ENCODE measurements around the gene PDIA6.
A peak's percentile ranks its signal among the peaks of the same experiment; 100 is the strongest.

Gene PDIA6, protein sequence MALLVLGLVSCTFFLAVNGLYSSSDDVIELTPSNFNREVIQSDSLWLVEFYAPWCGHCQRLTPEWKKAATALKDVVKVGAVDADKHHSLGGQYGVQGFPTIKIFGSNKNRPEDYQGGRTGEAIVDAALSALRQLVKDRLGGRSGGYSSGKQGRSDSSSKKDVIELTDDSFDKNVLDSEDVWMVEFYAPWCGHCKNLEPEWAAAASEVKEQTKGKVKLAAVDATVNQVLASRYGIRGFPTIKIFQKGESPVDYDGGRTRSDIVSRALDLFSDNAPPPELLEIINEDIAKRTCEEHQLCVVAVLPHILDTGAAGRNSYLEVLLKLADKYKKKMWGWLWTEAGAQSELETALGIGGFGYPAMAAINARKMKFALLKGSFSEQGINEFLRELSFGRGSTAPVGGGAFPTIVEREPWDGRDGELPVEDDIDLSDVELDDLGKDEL

DNA sequence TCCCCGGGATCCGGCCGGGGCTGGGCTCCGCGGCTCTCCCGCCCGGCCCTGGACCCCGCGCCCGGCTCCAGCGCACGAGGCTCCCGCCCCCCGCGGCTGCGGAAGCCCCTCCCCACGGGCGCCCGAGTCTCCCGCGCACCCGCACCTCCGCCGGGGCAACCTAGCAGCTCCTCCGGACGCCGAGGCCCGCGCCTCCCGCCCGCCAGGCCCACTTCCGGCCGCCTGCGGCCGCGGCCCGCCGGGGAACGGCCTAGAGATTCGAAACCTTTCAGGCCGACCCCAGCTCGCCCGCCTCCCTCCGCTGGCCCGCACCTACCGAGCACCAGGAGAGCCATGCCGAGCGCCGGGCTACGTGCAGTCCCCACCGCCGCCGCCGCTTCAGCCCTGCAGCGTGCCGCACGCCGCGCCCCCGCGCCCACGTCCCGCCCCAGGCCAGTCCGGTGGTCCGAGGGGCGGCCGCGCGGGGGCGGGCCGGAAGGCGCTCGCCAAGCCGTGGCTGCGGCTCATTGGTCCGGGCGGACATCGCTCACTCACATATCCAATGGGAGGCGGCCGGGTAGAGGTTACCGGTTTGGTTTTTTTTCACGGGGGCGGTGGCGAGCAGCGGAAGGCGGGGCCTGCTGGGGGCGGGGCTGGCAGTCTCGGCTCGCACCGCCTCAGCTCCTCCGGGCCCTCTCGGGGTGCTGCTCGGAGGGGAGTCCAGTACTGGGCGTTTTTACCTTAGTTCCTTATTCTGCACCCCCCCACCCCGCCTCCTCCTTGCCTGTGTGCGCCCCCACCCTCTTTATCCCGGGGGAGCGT is at the start of gene PDIA6:
TSS of gene PDIA6 (minus strand) at position 424 of the 801 bp plus-strand sequence. CDS start at position 335, 89 bp downstream.
- Histone ChIP-seq H3K27ac (ENCODE audit: low read depth, low read length) (peak within 1 kb of the TSS; percentile 69), H3K9me3 (ENCODE audit: insufficient read depth, low read length) (no peaks in the 10 kb centered on the region), H3K36me3 (ENCODE audit: low read length) (peaks cover 18% of the 10 kb centered on the region), H3K9me2 (replicated peaks; ENCODE audit: insufficient read depth, low read length) (no peaks in the 10 kb centered on the region), H3K9ac (ENCODE audit: low read length) (peak within 1 kb of the TSS; percentile 97), H3K4me2 (ENCODE audit: low read depth, low read length, poor library complexity, severe bottlenecking) (peak within 1 kb of the TSS; percentile 85), H3F3A (ENCODE audit: insufficient read depth) (peaks cover 16% of the 10 kb centered on the region), H2AFZ (ENCODE audit: low read depth, low read length, severe bottlenecking) (peak within 1 kb of the TSS; percentile 94), H3K79me2 (ENCODE audit: insufficient read depth, low read length) (peaks cover 49% of the 10 kb centered on the region), H3K4me3 (ENCODE audit: insufficient read depth, low read length, poor library complexity, severe bottlenecking) (peak within 1 kb of the TSS; percentile 65), H3K27me3 (ENCODE audit: low read length) (no peaks in the 10 kb centered on the region), H4K20me1 (ENCODE audit: low read depth, low read length) (peaks cover 23% of the 10 kb centered on the region)
- TF ChIP-seq EZH2phosphoT487 (conservative IDR thresholded peaks at IDR 0.05; ENCODE audit: low read length), result no peak
- TF ChIP-seq, protein P1, sequence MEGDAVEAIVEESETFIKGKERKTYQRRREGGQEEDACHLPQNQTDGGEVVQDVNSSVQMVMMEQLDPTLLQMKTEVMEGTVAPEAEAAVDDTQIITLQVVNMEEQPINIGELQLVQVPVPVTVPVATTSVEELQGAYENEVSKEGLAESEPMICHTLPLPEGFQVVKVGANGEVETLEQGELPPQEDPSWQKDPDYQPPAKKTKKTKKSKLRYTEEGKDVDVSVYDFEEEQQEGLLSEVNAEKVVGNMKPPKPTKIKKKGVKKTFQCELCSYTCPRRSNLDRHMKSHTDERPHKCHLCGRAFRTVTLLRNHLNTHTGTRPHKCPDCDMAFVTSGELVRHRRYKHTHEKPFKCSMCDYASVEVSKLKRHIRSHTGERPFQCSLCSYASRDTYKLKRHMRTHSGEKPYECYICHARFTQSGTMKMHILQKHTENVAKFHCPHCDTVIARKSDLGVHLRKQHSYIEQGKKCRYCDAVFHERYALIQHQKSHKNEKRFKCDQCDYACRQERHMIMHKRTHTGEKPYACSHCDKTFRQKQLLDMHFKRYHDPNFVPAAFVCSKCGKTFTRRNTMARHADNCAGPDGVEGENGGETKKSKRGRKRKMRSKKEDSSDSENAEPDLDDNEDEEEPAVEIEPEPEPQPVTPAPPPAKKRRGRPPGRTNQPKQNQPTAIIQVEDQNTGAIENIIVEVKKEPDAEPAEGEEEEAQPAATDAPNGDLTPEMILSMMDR (IDR thresholded peaks at IDR 0.05; ENCODE audit: insufficient read depth, low read length, poor library complexity, severe bottlenecking), result no peak

DNA sequence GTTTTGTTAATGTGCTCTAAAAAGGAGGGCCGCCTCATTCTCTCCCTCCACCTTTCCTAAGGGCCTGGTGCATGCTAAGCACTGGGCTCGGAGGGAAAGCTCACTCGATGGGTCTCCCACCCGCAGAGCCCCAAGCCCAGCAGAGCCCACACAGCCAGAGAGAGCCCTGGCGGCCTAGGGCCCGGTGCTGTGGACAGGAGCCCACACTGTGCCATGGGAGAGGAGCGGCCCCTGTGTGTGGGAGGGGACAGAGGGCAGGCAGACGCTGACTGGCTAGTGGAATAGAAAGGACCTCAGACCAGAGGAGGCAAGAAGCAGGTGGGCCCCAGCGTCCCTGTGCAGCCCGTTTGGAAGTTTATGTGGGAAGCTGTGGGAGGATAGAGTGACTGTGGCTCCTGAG is 49.7 kb upstream of the PDIA6 start:
- H3K9me2 ChIP-seq (replicated peaks; ENCODE audit: insufficient read depth, low read length), result no peaks in the 10 kb centered on the region
- H3K9me3 ChIP-seq (ENCODE audit: insufficient read depth, low read length), result no peaks in the 10 kb centered on the region
- H2AFZ ChIP-seq (ENCODE audit: low read depth, low read length, severe bottlenecking), result no peak overlapping the region
- H3K27ac ChIP-seq (ENCODE audit: low read depth, low read length), result no peak overlapping the region
- no peaks in the 10 kb centered on the region for H4K20me1 ChIP-seq (ENCODE audit: low read depth, low read length)
- no peak overlapping the region for H3K9ac ChIP-seq (ENCODE audit: low read length)
- H3K4me3 ChIP-seq (ENCODE audit: insufficient read depth, low read length, poor library complexity, severe bottlenecking), result no peak overlapping the region
- no peaks in the 10 kb centered on the region for H3K79me2 ChIP-seq (ENCODE audit: insufficient read depth, low read length)
- no peak overlapping the region for H3K4me2 ChIP-seq (ENCODE audit: low read depth, low read length, poor library complexity, severe bottlenecking)
- no peak for TF ChIP-seq EZH2phosphoT487 (conservative IDR thresholded peaks at IDR 0.05; ENCODE audit: low read length)
- TF ChIP-seq, protein P1 (IDR thresholded peaks at IDR 0.05; ENCODE audit: insufficient read depth, low read length, poor library complexity, severe bottlenecking), result no peak
- H3F3A ChIP-seq (ENCODE audit: insufficient read depth), result no peaks in the 10 kb centered on the region
- H3K36me3 ChIP-seq (ENCODE audit: low read length), result no peaks in the 10 kb centered on the region
- no peaks in the 10 kb centered on the region for H3K27me3 ChIP-seq (ENCODE audit: low read length)

DNA sequence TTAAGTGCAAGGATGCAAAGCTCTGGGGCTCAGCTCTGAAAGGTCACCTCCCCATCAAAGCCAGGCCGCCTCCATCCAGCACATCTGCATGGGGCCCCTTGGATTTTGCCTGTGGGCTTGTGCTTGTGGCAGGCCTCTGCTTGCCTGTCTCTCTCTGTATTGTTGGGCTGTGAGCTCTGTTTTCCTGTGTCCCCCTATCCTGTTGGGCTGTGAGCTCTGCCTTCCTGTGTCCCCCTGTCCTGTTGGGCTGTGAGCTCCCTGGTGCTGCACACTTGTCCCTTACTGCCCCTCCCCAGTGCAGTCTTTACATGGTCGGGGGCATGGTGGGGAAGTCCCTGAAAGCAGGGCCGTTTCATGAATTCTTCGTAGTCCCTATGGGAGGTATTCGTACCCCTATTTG is 49.2 kb upstream of the PDIA6 start:
- Histone ChIP-seq H3K9me3 (ENCODE audit: insufficient read depth, low read length) (no peaks in the 10 kb centered on the region), H3K27ac (ENCODE audit: low read depth, low read length) (no peak overlapping the region), H3K4me3 (ENCODE audit: insufficient read depth, low read length, poor library complexity, severe bottlenecking) (no peak overlapping the region), H4K20me1 (ENCODE audit: low read depth, low read length) (no peaks in the 10 kb centered on the region), H3K9me2 (replicated peaks; ENCODE audit: insufficient read depth, low read length) (no peaks in the 10 kb centered on the region), H3K9ac (ENCODE audit: low read length) (no peak overlapping the region), H3K79me2 (ENCODE audit: insufficient read depth, low read length) (no peaks in the 10 kb centered on the region), H3K27me3 (ENCODE audit: low read length) (no peaks in the 10 kb centered on the region), H2AFZ (ENCODE audit: low read depth, low read length, severe bottlenecking) (no peak overlapping the region), H3K4me2 (ENCODE audit: low read depth, low read length, poor library complexity, severe bottlenecking) (no peak overlapping the region), H3F3A (ENCODE audit: insufficient read depth) (no peaks in the 10 kb centered on the region), H3K36me3 (ENCODE audit: low read length) (no peaks in the 10 kb centered on the region)
- TF ChIP-seq EZH2phosphoT487 (conservative IDR thresholded peaks at IDR 0.05; ENCODE audit: low read length), result no peak
- TF ChIP-seq, protein P1 (IDR thresholded peaks at IDR 0.05; ENCODE audit: insufficient read depth, low read length, poor library complexity, severe bottlenecking), result no peak
